Measurements from ENCODE around the gene MYLK. TPM values are rescaled to one million over a fixed set of nuclear protein-coding genes. Genes with fewer than 3 reads are reported as not detected.

Gene MYLK
- total and polyA plus RNA-seq, 7 donors: 3.2 to 13.7 (median 5.8) TPM

DNA sequence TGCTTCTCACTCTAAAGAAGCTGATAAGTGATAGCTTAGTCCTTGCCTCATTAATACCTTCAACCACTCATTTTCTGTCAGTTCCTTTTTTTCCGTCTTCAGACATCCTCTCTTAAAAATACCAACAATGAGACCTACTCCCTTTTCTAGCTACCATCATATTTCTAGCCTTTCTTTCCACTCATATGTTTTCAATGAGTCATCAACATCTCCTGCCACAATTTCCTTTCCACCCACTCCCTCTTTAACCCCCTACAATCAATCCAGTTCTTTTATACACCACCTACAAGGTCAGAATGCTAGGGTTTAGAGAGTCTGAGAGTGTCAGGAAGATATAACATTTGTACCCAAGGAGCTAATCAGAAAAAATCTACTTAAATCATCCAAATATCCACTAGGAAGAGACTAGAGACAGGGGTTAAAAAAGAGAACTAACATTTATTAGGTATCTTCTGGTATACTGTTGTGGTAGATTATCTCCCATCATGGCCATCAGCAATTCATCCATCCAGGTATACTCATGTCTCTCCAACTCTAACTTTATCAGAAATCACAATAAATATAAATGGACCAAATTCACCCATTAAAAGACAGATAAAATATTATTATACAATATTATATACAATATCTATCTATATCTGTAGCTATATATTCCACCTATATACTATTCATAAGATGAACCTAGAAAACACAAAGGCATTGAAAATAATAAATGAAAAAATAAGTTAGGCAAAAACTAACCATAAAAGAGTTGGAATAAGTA, 42.5 kb downstream of the MYLK start:
- H3K27me3 ChIP-seq (ENCODE audit: insufficient read depth in 3 of 3, low read length in 2 of 3): peaks cover 0 to 3% (median 0%) of the 10 kb centered on the region in 3 donors
- H3K36me3 ChIP-seq (ENCODE audit: insufficient read depth in 1 of 2, low read depth in 1 of 2): no peaks in the 10 kb centered on the region
- 76 to 100% (median 81%) methylated on average over 1 of the region's 1 CpG for WGBS, 3 donors
- no peak for DNase-seq
- no peak overlapping the region for H3K27ac ChIP-seq
- H3K9me3 ChIP-seq: peaks cover 43% of the 10 kb centered on the region
- no peak for ATAC-seq
- H3K4me1 ChIP-seq: no peaks in the 10 kb centered on the region
- no peak overlapping the region for H3K4me3 ChIP-seq
- intact Hi-C loops (cut with DNase I): no loop called here
- TF ChIP-seq, protein P1, sequence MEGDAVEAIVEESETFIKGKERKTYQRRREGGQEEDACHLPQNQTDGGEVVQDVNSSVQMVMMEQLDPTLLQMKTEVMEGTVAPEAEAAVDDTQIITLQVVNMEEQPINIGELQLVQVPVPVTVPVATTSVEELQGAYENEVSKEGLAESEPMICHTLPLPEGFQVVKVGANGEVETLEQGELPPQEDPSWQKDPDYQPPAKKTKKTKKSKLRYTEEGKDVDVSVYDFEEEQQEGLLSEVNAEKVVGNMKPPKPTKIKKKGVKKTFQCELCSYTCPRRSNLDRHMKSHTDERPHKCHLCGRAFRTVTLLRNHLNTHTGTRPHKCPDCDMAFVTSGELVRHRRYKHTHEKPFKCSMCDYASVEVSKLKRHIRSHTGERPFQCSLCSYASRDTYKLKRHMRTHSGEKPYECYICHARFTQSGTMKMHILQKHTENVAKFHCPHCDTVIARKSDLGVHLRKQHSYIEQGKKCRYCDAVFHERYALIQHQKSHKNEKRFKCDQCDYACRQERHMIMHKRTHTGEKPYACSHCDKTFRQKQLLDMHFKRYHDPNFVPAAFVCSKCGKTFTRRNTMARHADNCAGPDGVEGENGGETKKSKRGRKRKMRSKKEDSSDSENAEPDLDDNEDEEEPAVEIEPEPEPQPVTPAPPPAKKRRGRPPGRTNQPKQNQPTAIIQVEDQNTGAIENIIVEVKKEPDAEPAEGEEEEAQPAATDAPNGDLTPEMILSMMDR (IDR thresholded peaks at IDR 0.05): no peak

DNA sequence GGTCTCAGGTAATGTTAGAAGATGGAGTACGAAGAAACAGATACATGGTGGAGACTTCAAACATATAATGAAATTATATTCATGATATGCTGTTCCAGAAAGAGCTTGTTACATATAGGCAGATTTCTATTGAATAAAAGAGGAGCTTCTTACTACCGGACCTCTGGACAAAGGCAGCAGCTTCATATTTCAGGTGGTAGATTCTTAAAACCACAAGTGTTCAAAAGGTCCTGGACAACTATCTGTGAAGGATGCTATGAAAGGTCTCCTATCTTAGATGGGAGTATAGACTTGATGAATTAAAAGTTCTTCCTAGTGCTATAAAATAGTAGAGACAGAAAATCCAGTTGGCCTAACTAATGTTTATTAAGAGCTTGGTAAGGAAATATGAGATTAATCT, 43.2 kb downstream of the MYLK start:
- Histone ChIP-seq H3K4me3 (no peak overlapping the region), H3K27me3 (ENCODE audit: insufficient read depth in 3 of 3, low read length in 2 of 3) (peaks cover 0 to 3% (median 0%) of the 10 kb centered on the region in 3 donors), H3K9me3 (peaks cover 38% of the 10 kb centered on the region), H3K4me1 (no peaks in the 10 kb centered on the region), H3K27ac (no peak overlapping the region), H3K36me3 (ENCODE audit: insufficient read depth in 1 of 2, low read depth in 1 of 2) (no peaks in the 10 kb centered on the region)
- ATAC-seq (no peak), DNase-seq (no peak)
- TF ChIP-seq, protein P1 (IDR thresholded peaks at IDR 0.05): no peak
- WGBS, 3 donors: 93 to 95% (median 93%) methylated on average over 2 of the region's 2 CpGs
- intact Hi-C loops (cut with DNase I): no loop called here

DNA sequence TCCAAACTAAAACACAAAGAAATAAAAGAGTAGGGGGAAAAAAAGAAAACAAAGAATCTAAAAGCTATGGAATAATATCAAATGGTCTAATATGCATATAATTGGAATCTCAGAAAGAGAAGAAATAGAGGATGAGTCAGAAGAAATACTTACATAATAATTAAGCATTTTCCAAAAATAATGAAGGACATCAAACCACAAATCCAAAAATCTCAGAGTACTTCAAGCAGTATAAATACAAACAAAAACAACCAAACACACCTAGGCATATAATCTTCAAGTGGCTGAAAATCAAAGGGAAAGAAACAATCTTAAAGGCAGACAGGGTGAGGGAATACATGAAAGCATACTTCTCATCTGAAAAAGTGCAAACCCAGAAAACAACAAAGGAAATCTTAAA, 46.3 kb downstream of the MYLK start:
- H3K36me3 ChIP-seq (ENCODE audit: insufficient read depth in 1 of 2, low read depth in 1 of 2): no peaks in the 10 kb centered on the region
- intact Hi-C loops (cut with DNase I): no loop called here
- no peak overlapping the region for H3K27ac ChIP-seq
- no peak for ATAC-seq
- H3K4me1 ChIP-seq: no peaks in the 10 kb centered on the region
- H3K9me3 ChIP-seq: peaks cover 34% of the 10 kb centered on the region
- H3K4me3 ChIP-seq: no peak overlapping the region
- TF ChIP-seq, protein P1 (IDR thresholded peaks at IDR 0.05): no peak
- no peak for DNase-seq
- no peaks in the 10 kb centered on the region for H3K27me3 ChIP-seq (ENCODE audit: insufficient read depth in 3 of 3, low read length in 2 of 3)

DNA sequence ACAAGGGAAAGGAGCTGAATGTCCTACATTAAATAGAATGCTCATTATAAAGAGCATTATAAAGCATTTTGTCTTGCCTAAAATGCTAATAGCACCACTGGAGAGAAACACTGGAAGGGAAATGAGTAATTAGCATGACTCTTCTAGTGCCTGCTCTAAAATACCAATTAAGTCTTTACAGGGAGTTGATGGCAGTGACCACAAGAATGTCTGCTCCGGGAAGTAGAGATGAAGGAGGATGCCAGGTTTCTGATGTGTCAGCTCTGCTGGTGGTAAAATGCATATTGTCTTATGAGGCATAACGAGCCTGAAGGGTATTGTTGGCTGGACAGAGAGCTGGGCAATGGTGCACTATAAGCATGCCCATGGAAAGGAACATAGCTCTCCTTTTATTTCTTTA, 49.5 kb downstream of the MYLK start:
- ATAC-seq (no peak), DNase-seq (no peak)
- H3K36me3 ChIP-seq (ENCODE audit: insufficient read depth in 1 of 2, low read depth in 1 of 2): no peaks in the 10 kb centered on the region
- intact Hi-C loops (cut with DNase I): no loop called here
- H3K27ac ChIP-seq: no peak overlapping the region
- H3K4me3 ChIP-seq: no peak overlapping the region
- TF ChIP-seq, protein P1 (IDR thresholded peaks at IDR 0.05): no peak
- peaks cover 11% of the 10 kb centered on the region for H3K9me3 ChIP-seq
- no peaks in the 10 kb centered on the region for H3K27me3 ChIP-seq (ENCODE audit: insufficient read depth in 3 of 3, low read length in 2 of 3)
- H3K4me1 ChIP-seq: no peaks in the 10 kb centered on the region
- WGBS, 3 donors: 45 to 75% (median 58%) methylated on average over 2 of the region's 2 CpGs

DNA sequence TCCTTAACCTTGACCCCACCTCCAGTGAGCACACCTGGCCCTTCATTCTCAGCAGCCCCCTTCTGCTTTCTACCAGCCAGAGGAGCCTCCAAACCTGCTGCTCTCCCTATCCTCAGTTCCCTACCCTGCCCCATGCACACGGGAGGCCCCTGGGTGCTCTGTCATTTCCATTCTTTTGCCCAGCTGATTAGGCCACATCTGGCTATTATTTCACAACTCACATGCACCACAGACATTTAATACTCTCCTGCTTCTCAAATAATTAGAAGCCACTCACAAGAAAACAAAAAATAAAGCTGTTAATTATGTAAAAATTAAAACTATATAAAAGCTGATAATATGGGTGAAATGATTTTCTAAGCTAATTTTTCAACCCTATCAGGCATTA, 50.7 kb downstream of the MYLK start:
- intact Hi-C loops (cut with DNase I): no loop called here
- 43 to 68% (median 67%) methylated on average over 1 of the region's 1 CpG for WGBS, 3 donors
- no peaks in the 10 kb centered on the region for H3K4me1 ChIP-seq
- no peak overlapping the region for H3K4me3 ChIP-seq
- no peaks in the 10 kb centered on the region for H3K36me3 ChIP-seq (ENCODE audit: insufficient read depth in 1 of 2, low read depth in 1 of 2)
- DNase-seq: no peak
- no peak overlapping the region for H3K27ac ChIP-seq
- no peak for ATAC-seq
- no peaks in the 10 kb centered on the region for H3K27me3 ChIP-seq (ENCODE audit: insufficient read depth in 3 of 3, low read length in 2 of 3)
- H3K9me3 ChIP-seq: peaks cover 17% of the 10 kb centered on the region
- TF ChIP-seq, protein P1 (IDR thresholded peaks at IDR 0.05): no peak
